GM18861 (cell line): ENCODE data around the gene HOXA2.

Experiments used
- ATAC-seq: cut with Tn5 transposase; IDR thresholded peaks from one replicate; pipeline ENCODE4 v1.9.1; 2021; ENCODE audit not compliant: unreplicated experiment

HOXA2 gene

DNA sequence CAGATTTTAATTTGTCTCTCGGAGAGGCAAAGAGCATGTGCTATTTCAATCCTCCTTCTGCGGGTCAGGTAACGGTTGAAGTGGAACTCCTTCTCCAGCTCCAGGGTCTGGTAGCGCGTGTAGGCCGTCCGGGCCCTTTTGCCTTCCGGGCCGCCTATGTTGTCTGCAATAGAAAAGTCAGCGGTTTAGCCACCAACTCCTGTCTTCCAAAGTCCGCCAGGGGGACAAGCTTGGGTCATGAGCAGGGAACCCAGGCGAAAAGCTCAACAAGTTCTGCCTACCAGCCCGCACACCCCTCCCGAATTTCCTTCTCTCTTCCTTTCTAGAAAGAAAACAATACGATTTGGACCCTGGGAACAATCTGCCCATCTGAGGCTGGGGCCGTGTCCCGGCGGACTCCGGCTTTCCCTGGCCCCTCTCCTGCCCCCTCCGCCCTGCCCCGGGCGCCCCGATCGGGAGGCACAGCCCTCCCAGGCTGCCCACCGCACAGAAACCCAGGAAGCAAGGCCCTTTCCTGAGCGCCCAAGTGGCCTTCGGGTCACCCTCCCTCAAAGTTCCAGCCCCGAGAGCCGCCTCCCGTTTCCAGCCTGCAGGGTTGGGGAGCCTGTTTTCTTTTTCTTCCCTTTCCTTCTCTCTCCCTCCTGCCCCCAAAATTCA is 39.6 kb upstream of the HOXA2 start:
- ATAC-seq: no peak

DNA sequence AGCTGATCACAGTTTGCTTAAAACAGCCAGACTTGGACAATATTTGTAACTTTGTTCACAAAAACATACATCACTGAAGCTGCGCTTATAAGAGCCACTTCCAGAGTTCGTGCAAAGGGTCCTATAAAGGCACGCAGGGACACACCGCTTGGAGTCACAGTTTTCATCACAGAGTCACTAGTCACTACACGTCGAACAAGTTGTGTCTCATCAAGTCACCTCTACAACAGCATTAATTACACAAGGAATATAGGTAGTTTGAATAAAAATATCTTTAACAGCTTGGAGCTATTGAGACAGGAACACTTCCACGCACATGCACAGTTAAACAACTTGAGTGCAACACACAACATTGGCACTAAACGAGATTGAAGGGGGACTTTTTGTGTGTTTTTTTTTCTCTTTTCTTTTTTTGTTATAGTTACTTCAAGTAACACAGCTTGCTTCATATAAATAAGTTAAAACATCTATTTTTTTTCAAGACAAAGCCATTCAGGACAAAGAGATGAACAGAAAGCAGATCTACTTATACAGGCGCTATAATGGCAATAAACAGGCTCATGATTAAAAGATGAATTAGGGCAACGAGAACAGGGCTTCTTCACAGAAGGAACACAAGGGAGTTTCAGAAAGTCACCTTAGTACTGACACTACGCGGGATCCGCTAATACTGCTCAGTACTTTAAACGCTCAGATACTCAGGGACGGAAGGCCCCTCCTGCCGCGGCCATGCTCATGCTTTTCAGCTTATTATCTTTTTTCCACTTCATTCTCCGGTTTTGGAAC is 38.8 kb upstream of the HOXA2 start:
- ATAC-seq: no peak

DNA sequence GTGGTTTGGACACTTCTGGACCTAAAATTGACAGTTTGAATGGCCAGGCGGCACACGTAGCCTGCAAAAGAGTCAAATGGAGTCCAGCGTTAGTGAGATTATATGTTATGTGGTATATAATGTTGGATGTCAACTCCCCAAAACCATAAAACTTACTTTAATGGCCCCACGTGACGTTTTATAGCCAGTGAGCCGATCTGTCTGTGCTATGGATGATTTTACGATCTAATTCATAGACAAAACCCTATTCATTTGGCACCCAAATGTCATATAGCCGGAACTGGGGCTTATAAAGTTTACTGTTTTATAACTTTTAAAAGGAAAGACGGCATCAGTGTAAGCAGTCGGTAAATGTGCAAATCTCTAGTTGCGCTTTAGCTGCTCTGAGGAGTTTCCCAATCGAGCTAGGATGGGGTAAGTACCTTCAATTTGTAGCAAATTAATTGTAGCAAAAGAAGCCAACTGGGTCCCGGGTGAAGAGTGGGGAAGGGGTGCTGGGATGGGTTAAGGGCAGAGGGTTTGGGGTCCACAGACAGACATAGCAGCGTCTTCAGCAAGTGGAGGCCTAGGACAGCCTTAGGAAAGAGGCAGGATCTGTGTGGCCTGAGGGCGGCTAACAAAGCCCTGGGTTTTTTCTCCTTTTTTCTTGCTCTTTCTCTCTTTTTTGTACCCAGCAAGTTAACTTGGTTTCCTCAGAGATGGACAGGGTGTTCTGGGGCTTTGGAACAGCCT is 37.8 kb upstream of the HOXA2 start:
- ATAC-seq: no peak

DNA sequence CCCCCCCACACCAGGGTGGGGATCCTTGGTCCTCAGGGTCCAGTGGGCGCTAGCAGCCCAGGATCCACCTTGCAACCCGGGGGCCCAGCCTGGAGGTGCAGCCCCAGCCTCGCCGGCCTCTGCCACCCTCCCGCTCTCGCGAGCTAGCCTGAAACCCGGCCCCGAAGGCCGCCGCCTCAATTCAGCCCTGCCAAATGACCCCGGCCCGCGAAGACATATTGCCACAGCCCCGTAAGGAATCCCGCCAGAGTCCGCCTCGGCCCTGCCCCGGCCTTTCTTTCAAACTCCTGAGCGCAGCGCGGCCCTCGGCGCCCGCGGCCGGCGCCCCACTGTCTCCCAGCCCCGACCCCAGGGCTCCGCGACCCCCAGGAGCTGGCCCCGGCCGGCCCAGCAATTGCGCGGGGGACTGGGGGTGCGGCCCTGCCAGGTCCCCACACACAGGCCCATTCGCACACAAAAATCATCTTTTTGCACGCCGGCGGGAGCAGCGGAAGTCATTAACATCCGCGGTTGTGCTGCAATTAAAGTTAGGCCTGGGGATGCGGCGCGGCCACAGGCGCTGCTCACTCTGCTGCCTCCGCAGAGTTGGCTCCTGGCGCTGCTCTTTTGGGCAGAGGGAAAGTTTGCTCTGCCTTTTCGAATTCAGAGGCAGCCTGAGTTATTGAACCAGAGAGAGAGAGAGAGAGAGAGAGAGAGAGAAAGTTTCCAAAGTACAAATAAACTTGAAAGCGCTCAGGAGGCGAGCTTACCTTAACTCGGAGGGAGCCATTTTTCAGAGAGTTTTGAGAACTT is 37.0 kb upstream of the HOXA2 start:
- ATAC-seq: no peak

DNA sequence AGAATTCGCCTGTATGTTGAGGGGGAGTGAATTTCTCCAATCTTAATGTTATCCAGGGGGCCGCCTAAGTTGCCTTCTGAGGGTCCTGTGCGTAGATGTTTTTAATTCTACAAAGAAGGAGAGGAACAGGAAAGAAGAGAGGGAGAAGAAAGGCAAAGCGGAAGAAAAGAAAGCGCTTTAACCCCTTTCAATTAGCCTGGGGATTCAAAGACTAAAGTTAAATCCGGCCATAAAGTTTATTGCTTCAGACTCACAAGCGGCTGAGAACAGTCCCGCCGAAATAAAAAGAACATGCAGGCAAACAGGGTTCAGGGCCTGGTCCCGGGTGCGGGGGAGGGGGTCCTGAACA is 36.5 kb upstream of the HOXA2 start:
- no peak for ATAC-seq

DNA sequence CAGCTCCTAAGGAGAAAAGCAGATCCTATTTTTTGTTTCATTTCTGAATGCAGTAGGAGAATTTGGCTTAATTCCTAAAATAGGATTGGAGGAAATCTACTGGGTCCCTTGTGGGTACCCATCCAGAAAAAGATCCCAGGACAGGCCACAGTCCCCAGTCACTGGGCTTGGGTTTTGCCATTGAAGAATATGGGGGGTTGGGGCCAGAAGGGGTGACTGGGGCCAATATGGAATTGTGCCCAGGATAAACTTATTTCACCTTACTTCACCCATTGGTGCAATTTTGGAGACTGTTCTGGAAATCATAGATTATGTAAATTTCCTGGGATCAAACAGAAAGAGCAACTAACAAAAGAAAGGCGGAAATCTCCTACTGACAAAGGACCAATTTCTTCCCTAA is 36.0 kb upstream of the HOXA2 start:
- ATAC-seq: no peak

DNA sequence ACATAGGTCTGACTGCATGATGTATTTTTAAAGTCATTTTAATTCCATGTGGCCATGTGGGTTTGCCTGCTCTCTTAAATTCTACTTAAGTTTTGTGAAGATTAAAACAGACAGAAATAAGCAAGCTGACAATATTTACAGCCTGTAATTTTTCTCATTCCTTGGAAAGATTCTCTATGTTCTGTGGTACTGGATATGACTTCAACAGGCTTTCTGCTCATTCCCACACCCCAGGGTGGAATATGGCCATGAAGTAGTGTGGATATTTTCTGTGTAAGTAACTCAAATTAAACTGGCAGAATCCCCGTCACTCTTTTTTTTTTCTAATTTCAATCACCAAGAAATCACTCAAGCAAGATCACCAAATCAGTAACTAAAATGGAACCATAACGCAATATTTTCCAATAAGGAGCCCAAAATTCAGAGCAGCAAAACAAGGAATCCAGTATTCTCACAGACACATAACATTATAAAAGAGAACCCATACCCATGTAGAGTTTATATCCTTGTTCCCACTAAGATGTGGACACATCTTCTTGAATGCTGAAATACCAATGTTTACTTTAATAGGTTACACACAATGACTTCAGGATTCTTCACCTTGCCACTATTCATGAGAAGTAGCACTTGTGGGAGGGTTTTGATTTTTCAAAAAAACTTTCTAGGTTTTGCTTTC is 35.3 kb upstream of the HOXA2 start:
- no peak for ATAC-seq

DNA sequence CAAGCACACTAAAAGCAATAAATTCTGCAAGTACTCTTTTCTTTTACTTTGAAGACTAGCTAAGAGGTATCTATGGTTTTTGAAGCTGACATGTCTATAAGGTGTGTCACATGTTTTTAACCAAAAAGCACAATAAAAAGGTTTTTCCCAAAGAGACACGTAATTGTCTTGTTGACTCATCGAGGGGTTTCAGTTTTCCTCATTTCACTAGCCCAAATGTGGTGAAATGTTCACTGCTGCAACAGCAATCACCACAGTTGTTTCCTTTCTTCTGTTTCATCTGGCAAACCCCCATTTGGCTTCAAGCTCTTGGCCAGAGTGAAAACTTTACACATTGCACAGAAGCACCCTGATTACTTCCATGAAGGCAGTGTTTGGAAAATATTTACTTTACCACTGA is 31.9 kb upstream of the HOXA2 start:
- no peak for ATAC-seq

DNA sequence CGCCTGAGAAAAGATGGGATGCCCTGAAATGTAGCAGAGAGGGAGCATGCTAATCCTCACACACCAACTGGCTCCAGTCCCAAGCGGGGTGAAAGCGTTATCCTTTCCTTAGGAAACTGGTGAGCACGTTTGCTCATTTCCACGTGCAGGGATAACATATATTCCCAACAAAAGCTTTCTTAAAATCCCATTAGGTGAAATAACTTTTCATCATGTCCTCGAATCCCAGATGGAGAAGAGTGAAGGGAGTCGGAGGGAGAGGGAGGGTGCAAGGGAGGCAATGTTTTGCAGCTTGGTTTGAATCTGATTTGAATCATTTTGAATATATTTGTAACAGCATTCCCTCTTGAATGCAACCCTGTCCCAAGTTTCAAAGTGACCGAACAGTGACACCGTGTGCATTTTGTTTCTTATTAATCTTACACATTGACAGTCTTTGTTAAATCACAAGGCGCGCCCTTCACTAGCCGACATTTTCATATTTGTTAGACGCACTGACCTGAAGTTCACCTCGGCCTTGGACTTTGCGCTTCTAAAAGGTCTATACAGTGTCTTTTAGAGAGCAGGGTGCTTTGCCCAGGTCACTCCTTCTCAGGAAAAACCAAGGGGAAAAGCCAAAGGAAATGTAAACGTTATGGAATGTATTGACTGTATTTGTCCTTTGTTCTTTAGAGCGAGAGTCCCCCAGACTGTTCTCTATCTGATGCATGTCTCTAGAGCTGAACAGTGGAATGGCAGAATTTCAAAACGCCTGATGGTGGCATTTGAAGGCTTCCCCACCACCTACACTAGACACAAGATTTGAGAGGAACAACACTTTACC is 31.1 kb upstream of the HOXA2 start:
- no peak for ATAC-seq

DNA sequence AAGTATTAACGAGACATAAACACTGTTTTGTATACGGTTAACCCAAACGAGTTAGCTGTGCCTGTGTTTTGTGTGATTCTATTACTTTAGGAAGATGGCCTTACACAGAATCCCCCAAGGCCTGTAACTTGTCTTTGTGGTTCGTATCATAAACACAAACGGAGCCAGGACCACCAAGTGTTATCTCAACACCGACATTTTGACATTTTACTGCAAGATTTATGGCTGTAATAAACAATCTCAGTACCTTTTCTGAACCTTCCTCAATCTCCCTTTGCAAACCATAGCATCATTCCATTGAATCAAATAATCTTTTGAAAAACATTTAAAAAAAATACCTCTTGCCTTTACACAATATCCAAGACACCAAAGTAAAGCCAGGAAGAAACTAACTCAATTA is 30.5 kb upstream of the HOXA2 start:
- ATAC-seq: no peak

DNA sequence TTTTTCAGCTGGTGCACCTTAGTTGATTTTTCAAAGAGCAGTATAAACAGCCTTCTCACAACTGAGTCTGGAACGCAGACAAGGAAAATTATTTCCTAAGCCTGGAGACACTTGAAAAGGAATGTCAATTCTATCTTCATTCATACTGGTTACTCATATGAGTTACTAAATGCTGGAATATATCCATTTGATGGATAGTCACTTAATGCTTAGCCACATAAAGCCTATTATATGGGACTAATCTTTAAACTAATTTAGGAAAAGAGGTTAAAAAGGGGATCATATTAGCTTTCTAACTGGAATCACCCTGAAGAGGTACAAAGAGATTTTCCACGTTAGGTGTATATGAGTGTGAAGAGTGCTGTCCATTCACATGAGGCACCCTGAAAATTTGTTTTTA is 29.7 kb upstream of the HOXA2 start:
- no peak for ATAC-seq

DNA sequence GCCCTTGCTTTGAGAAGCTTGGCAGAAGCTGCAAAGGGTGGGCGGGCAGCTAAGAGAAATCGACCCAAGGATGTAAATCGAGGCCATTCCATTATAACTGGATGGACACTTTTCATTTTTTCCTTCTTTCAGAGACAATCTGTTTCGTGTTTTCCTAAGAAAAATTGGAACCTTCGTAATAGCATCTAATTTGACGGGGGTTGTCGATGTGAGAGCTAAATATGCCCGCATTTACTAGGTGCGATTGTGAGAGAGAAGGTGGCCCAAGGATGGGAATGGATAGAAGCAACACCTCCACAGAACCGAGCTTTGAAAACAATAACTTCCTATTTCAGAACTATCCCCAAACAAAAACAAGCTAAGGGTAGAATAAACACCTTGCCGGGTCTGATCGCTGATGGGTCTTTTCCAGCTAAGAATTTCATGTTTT is 28.9 kb upstream of the HOXA2 start:
- no peak for ATAC-seq

DNA sequence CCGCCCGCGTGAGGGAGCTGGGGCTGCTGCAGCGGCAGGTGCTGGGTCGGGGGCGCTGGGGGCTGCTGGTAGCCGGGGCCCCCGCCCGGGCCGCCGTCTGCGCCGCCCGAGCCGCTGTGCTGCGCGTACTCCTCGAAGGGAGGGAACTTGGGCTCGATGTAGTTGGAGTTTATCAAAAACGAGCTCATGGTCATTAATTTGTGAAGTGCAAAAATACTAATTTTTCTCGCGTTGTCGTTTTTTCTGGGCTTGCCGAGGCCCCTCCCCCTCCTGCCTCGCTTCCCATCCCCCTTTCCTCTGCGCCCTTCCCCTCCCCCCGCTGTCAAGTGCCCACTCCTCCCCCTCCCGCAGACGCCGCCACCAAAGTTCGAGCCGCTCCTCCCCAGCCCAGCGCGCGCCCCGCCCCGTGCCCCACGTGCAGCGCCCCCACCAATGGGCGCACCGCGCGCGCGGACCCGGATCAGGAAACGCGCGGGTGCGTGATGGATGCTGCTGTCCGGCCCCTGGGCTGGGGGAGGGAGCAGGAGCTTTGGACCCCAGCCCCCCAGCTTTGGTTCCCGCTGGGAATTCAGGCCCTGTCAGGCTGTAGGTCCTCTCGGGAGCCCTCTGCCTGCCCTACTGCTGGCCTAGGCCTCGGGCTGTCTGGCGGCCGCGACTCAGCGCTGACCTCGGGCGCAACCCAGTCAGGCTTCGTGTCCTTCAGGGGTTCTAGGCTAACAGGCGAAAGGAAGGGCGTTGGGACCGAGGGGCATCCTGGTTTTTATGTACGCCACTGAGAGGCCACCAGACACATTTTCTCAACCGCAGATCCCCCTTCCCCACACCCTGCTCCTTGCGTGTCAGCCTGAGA is 28.3 kb upstream of the HOXA2 start, which contains the start of gene HOXA4:
Gene HOXA4, minus strand, starts transcription at position 218 of the 850 bp plus-strand sequence. Its CDS starts 24 bp downstream, at position 194.
- ATAC-seq: no peak

DNA sequence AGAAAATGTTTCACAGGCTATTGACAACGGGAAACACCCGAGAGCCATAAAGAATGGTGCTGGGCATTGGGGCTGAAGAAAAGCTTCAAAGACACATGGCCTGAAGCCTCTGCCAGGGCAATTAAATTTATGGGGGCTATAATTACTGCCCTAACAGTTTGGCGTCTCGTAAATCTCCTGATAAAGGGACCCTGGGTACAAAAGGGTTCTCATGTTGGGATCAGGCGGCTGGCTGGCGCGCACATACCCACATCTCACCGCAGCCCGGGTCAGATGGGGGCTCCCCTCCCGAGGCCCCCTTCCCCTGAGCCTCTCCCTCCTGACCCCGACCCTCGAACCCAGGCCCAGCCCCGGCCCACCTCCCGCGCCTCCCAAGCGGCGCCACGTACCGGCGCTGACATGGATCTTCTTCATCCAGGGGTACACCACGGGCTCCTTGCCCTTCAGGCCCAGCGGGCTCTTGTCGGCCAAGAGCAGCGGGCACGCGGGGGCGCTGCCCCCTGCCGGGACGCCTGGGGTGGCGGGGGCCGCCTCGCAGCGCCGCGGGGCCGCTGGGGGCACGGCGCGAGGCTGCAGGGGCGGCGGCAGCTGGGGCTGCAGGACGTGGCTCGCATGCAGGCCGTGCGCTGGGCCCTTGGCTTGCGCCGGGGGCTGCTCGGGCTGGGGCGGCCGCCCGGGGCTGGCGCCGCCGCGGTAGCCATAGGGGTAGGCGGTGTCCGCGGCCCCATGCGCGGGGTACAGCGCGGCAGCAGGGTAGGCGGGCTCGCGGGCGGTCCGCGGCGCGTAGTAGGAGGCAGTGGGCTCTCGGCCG is 27.5 kb upstream of the HOXA2 start:
- ATAC-seq: no peak

DNA sequence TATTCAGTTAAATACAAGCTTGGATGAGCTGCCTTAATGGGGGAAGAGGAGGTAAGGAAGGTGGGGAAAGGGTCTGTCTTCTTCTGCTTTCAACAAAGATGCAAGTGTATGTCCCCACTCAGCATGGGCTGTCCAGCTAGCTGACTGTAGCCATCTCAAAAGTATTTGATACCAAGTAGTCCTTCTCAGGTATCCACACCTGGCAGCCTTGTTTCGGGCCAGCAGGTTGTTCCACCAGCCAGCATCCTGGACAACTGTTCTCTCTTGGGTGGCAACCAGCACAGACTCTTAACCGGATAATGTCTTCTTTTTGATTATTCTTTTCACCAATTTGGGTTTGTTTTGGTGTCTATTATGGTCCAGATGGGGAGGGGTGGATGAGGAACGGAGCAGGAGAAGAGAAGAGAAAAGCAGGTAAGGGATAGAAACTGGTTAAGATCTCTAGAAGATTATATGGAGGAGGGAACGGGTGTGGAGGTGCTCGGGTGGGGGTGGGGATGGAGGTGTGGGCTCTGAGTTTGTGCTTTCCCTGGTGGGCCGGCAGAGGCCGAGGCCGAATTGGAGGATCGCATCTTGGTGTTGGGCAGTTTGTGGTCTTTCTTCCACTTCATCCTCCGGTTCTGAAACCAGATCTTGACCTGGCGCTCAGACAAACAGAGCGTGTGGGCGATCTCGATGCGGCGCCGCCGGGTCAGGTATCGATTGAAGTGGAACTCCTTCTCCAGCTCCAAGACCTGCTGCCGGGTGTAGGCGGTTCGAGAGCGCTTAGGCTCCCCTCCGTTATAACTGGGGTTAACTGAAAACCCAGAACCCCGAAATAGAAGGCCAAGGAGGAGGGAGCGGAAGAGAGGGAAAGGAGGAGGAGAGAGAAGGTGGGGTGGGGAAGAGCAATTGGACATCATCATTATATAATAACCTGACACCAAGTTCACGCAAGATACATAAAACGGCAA is 26.6 kb upstream of the HOXA2 start:
- no peak for ATAC-seq

DNA sequence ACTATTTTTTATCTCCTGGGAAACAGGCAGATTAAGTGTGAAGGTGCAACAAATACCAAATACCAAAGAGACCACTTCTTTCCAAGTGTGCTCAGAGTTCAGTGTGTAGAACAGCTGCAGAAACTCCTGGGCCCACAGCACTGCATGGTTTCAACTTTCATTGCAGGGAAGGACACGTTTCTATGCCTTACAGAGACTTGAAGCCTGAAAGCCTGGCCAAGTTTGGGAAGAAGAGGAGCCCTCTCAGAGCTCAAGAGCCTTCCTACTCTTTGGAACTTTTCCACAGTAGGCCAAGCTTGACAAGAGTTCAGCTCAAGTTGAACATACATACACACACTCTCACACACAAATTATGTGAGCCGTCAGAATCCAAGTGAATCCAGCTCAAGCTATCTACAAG is 25.6 kb upstream of the HOXA2 start:
- no peak for ATAC-seq
